ENCODE results near the gene SMTNL2.

- TF ChIP-seq, protein P1, sequence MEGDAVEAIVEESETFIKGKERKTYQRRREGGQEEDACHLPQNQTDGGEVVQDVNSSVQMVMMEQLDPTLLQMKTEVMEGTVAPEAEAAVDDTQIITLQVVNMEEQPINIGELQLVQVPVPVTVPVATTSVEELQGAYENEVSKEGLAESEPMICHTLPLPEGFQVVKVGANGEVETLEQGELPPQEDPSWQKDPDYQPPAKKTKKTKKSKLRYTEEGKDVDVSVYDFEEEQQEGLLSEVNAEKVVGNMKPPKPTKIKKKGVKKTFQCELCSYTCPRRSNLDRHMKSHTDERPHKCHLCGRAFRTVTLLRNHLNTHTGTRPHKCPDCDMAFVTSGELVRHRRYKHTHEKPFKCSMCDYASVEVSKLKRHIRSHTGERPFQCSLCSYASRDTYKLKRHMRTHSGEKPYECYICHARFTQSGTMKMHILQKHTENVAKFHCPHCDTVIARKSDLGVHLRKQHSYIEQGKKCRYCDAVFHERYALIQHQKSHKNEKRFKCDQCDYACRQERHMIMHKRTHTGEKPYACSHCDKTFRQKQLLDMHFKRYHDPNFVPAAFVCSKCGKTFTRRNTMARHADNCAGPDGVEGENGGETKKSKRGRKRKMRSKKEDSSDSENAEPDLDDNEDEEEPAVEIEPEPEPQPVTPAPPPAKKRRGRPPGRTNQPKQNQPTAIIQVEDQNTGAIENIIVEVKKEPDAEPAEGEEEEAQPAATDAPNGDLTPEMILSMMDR (IDR thresholded peaks at IDR 0.05) = no peak
- TF ChIP-seq EP300 (IDR thresholded peaks at IDR 0.05) = no peak
- no peak for TF ChIP-seq POLR2A (IDR thresholded peaks at IDR 0.05; ENCODE audit: low read depth)
These were observed 9.8 kb upstream of the SMTNL2 start for GRCh38 chr17:4574448-4575045.
